IPS-NIHi11 (cell line): ENCODE results near the gene HOXA3.

Source experiments
- DNase-seq: peaks from one replicate; pipeline ENCODE4 v3.0.0; 2012; ENCODE audit warnings: mixed read lengths, low spot score

HOXA3 gene

DNA sequence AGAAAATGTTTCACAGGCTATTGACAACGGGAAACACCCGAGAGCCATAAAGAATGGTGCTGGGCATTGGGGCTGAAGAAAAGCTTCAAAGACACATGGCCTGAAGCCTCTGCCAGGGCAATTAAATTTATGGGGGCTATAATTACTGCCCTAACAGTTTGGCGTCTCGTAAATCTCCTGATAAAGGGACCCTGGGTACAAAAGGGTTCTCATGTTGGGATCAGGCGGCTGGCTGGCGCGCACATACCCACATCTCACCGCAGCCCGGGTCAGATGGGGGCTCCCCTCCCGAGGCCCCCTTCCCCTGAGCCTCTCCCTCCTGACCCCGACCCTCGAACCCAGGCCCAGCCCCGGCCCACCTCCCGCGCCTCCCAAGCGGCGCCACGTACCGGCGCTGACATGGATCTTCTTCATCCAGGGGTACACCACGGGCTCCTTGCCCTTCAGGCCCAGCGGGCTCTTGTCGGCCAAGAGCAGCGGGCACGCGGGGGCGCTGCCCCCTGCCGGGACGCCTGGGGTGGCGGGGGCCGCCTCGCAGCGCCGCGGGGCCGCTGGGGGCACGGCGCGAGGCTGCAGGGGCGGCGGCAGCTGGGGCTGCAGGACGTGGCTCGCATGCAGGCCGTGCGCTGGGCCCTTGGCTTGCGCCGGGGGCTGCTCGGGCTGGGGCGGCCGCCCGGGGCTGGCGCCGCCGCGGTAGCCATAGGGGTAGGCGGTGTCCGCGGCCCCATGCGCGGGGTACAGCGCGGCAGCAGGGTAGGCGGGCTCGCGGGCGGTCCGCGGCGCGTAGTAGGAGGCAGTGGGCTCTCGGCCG is 22.4 kb downstream of the HOXA3 start:
- DNase-seq, result no peak

DNA sequence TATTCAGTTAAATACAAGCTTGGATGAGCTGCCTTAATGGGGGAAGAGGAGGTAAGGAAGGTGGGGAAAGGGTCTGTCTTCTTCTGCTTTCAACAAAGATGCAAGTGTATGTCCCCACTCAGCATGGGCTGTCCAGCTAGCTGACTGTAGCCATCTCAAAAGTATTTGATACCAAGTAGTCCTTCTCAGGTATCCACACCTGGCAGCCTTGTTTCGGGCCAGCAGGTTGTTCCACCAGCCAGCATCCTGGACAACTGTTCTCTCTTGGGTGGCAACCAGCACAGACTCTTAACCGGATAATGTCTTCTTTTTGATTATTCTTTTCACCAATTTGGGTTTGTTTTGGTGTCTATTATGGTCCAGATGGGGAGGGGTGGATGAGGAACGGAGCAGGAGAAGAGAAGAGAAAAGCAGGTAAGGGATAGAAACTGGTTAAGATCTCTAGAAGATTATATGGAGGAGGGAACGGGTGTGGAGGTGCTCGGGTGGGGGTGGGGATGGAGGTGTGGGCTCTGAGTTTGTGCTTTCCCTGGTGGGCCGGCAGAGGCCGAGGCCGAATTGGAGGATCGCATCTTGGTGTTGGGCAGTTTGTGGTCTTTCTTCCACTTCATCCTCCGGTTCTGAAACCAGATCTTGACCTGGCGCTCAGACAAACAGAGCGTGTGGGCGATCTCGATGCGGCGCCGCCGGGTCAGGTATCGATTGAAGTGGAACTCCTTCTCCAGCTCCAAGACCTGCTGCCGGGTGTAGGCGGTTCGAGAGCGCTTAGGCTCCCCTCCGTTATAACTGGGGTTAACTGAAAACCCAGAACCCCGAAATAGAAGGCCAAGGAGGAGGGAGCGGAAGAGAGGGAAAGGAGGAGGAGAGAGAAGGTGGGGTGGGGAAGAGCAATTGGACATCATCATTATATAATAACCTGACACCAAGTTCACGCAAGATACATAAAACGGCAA is 23.3 kb downstream of the HOXA3 start:
- DNase-seq, result no peak

DNA sequence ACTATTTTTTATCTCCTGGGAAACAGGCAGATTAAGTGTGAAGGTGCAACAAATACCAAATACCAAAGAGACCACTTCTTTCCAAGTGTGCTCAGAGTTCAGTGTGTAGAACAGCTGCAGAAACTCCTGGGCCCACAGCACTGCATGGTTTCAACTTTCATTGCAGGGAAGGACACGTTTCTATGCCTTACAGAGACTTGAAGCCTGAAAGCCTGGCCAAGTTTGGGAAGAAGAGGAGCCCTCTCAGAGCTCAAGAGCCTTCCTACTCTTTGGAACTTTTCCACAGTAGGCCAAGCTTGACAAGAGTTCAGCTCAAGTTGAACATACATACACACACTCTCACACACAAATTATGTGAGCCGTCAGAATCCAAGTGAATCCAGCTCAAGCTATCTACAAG is 24.3 kb downstream of the HOXA3 start:
- no peak for DNase-seq

GRCh38 chr7:27126596-27127327 is 25.6 kb downstream of the HOXA3 start:
- no peak for DNase-seq

DNA sequence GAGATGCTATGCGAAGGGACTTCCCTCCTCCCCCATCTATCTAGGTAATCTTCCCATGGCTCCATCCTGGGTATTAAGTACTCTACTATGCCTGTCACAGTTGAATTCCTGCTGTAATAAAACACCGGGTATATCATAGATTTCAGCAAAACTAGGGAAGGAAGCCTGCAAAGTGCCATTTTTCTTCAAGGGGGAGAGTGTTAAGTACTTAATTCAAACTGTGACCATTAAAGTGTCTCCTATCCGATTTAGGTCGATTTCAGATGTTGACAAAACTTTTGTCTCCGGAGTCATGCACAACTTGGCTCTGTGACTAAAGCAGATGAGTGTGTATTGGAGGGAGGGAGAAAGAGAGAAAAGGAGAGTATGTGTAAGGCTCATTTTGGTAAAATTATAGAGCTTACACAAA is 26.4 kb downstream of the HOXA3 start:
- DNase-seq, result no peak

- no peak for DNase-seq
These were observed 27.3 kb downstream of the HOXA3 start for GRCh38 chr7:27124902-27125689.

- no peak for DNase-seq
These were observed 28.1 kb downstream of the HOXA3 start for GRCh38 chr7:27124096-27124901.

- no peak for DNase-seq
These were observed 28.8 kb downstream of the HOXA3 start for GRCh38 chr7:27123477-27124053.

- DNase-seq, result no peak
These were observed 29.3 kb downstream of the HOXA3 start for GRCh38 chr7:27123007-27123476.

- DNase-seq, result no peak
These were observed 30.1 kb downstream of the HOXA3 start for GRCh38 chr7:27122077-27122910.

- no peak for DNase-seq
These were observed 30.7 kb downstream of the HOXA3 start for GRCh38 chr7:27121684-27122076.

GRCh38 chr7:27119412-27119911 is 32.9 kb downstream of the HOXA3 start:
- no peak for DNase-seq

GRCh38 chr7:27118580-27118979 is 33.8 kb downstream of the HOXA3 start:
- no peak for DNase-seq

DNA sequence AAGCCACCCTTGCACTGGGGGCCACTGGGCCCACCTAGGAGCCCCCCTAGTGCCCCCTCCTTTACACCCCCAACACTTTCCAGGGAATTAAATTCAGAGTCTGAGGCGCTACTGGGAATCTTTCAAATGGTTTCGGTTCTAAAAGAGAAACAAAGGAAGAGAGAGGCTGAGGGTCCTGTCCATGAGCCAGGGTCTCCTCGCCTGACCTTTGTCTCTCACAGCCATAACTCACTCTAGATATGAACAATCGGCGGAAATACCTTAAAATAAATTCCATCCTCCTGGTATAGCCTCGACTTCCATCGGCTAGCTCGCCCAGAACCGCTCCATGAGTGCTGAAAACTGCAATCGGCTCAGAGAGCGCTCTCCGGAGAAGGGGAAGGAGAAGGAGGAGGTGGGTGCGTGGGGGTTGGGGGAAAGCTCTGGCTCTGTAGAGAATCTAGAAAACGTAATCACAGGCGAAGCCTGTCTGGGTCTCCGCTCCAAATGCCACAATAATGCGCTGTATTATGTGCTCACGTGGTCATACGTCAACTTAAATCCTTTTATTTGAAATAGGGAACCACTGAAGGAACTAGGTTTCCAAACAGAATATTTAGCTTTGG is 34.4 kb downstream of the HOXA3 start:
- DNase-seq, result no peak

- DNase-seq, result peak; percentile 61
These were observed 35.2 kb downstream of the HOXA3 start for GRCh38 chr7:27116962-27117886.

GRCh38 chr7:27116031-27116961 is 36.1 kb downstream of the HOXA3 start:
- no peak for DNase-seq
